HepG2 (cell line): Measurements from ENCODE around the gene DPAGT1. TPM values are rescaled to one million over a fixed set of nuclear protein-coding genes. Genes with fewer than 3 reads are reported as not detected.

Experiments
- BCL6 ChIP-seq: IDR thresholded peaks from 2 replicates; pipeline ENCODE4 v1.6.1; 2016; ENCODE audit warnings: missing genetic modification reagents, missing compliant biosample characterization
- DRAP1 ChIP-seq: IDR thresholded peaks from 2 replicates; pipeline ENCODE4 v1.6.1; 2016; ENCODE audit warnings: missing genetic modification reagents, missing compliant biosample characterization
- FIP1L1 ChIP-seq: fragments of 200-400 bp; formaldehyde crosslinking; IDR thresholded peaks from 2 replicates; pipeline ENCODE4 v1.6.1; 2018; ENCODE audit warnings: low read depth, mild to moderate bottlenecking, low read length, moderate library complexity, borderline replicate concordance; ENCODE audit not compliant: insufficient read depth
- GMEB2 ChIP-seq: IDR thresholded peaks from 2 replicates; pipeline ENCODE4 v1.6.1; 2016; ENCODE audit warnings: missing biosample characterization, missing genetic modification reagents, low read depth
- HDAC2 ChIP-seq: sonication (generic); formaldehyde crosslinking; IDR thresholded peaks from 2 replicates; pipeline ENCODE4 v1.4.0; 2020; ENCODE audit warnings: missing genetic modification reagents
- HIC2 ChIP-seq: sonication (generic); formaldehyde crosslinking; IDR thresholded peaks from 2 replicates; pipeline ENCODE4 v1.9.0; 2022; ENCODE audit warnings: low read depth, missing genetic modification reagents
- KLF12 ChIP-seq: sonication (generic); formaldehyde crosslinking; IDR thresholded peaks from 2 replicates; pipeline ENCODE4 v1.4.0; 2020; ENCODE audit warnings: missing genetic modification reagents, borderline replicate concordance
- NFIB ChIP-seq: sonication (generic); formaldehyde crosslinking; IDR thresholded peaks from 2 replicates; pipeline ENCODE4 v1.9.0; 2021; ENCODE audit warnings: missing genetic modification reagents, mild to moderate bottlenecking, borderline replicate concordance
- NFKBIZ ChIP-seq: IDR thresholded peaks from 2 replicates; pipeline ENCODE4 v1.6.1; 2018; ENCODE audit warnings: missing genetic modification reagents, missing compliant biosample characterization
- SRSF9 ChIP-seq: fragments of 200-400 bp; formaldehyde crosslinking; IDR thresholded peaks from 2 replicates; pipeline ENCODE4 v1.6.1; 2018; ENCODE audit warnings: borderline replicate concordance, mild to moderate bottlenecking, low read depth, low read length; ENCODE audit not compliant: insufficient read depth, poor library complexity, severe bottlenecking
- UBTF ChIP-seq: sonication (generic); formaldehyde crosslinking; IDR thresholded peaks from 2 replicates; pipeline ENCODE4 v1.4.0; 2020; ENCODE audit warnings: mild to moderate bottlenecking, missing genetic modification reagents
- ZNF160 ChIP-seq: sonication (generic); formaldehyde crosslinking; IDR thresholded peaks from 2 replicates; pipeline ENCODE4 v1.8.0; 2022; ENCODE audit warnings: mild to moderate bottlenecking, inconsistent platforms, missing genetic modification reagents
- ZNF20 ChIP-seq: sonication (generic); formaldehyde crosslinking; IDR thresholded peaks from 2 replicates; pipeline ENCODE4 v1.4.0; 2020; ENCODE audit warnings: mild to moderate bottlenecking, moderate library complexity, missing genetic modification reagents
- ZNF331 ChIP-seq: sonication (generic); formaldehyde crosslinking; IDR thresholded peaks from 2 replicates; pipeline ENCODE4 v1.4.0; 2020; ENCODE audit warnings: missing genetic modification reagents
- ZNF34 ChIP-seq: sonication (generic); formaldehyde crosslinking; IDR thresholded peaks from 2 replicates; pipeline ENCODE4 v1.4.0; 2020; ENCODE audit warnings: mild to moderate bottlenecking, missing genetic modification reagents, borderline replicate concordance
- ZNF550 ChIP-seq: sonication (generic); formaldehyde crosslinking; IDR thresholded peaks from 2 replicates; pipeline ENCODE4 v1.4.0; 2020; ENCODE audit warnings: mild to moderate bottlenecking, missing genetic modification reagents, borderline replicate concordance
- polyA plus RNA-seq, 8 experiments: library from polyadenylated mRNA; depleted of rRNA in 3 of 8; stranded (reverse) in 7 of 8; unstranded in 1 of 8; fragments of >200 nt; fragmentation: Illumina TruSeq in 4 of 8; extraction: Trizol in 4 of 8; gene quantifications; 2 replicates each; pipeline versions ENCODE4 v1.2.1 to v1.2.3, GENCODE V29; 2011 to 2016; ENCODE audit warnings: low read depth in 4 of 8, missing spikeins in 1 of 8, mixed read lengths in 1 of 8; ENCODE audit not compliant: insufficient read depth in 1 of 8
- total RNA-seq, 5 experiments: library from RNA; depleted of rRNA; stranded (reverse); fragments of >200 nt; fragmentation: Illumina TruSeq; extraction: Trizol; gene quantifications; 2 replicates each; pipeline ENCODE4 v1.2.3, GENCODE V29; 2016; ENCODE audit warnings: low read depth in 1 of 5
- TF ChIP-seq, protein P1 (sequence below): sonication (generic); formaldehyde crosslinking; IDR thresholded peaks from 2 replicates; pipeline ENCODE4 v1.4.0; 2020; ENCODE audit warnings: mild to moderate bottlenecking, missing genetic modification reagents
- TF ChIP-seq, protein P2 (sequence below): IDR thresholded peaks from 2 replicates; pipeline ENCODE4 v1.6.1; 2018; ENCODE audit warnings: missing genetic modification reagents, mild to moderate bottlenecking, missing compliant biosample characterization
- TF ChIP-seq, protein P3 (sequence below): sonication (generic); formaldehyde crosslinking; IDR thresholded peaks from 2 replicates; pipeline ENCODE4 v1.4.0; 2020; ENCODE audit warnings: missing genetic modification reagents

Gene DPAGT1
- total and polyA plus RNA-seq, 2 of the 13 experiments (the other 11 are each of a cell fraction or from before 2014, with no cell fraction given) = 37.6 to 70.7 TPM

GRCh38 chr11:119057000-119057769, 44.5 kb downstream of the DPAGT1 start, which contains the start of gene HYOU1 (continued):
- TF ChIP-seq KLF12 (CRISPR knock-in tag) (no peak), ZNF550 (CRISPR knock-in tag) (no peak), UBTF (CRISPR knock-in tag) (peak; percentile 73), HIC2 (CRISPR knock-in tag) (no peak; the same call in 1 of the 2 replicates), BCL6 (no peak; the same call in 1 of the 2 replicates), SRSF9 (no peak), DRAP1 (CRISPR knock-in tag) (peak; percentile 76), ZNF34 (CRISPR knock-in tag) (no peak), GMEB2 (peak; percentile 58; the same call in 1 of the 2 replicates), HDAC2 (CRISPR knock-in tag) (peak; percentile 82), ZNF160 (CRISPR knock-in tag) (no peak), NFIB (no peak), ZNF331 (0 out of 2 replicates have a peak, but pooled peaks have one; percentile 37), ZNF20 (no peak), FIP1L1 (no peak), NFKBIZ (CRISPR knock-in tag) (no peak)
- TF ChIP-seq, protein P1, sequence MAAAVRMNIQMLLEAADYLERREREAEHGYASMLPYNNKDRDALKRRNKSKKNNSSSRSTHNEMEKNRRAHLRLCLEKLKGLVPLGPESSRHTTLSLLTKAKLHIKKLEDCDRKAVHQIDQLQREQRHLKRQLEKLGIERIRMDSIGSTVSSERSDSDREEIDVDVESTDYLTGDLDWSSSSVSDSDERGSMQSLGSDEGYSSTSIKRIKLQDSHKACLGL (CRISPR knock-in tag) = peak; percentile 24; the same call in 1 of the 2 replicates
- TF ChIP-seq, protein P2, sequence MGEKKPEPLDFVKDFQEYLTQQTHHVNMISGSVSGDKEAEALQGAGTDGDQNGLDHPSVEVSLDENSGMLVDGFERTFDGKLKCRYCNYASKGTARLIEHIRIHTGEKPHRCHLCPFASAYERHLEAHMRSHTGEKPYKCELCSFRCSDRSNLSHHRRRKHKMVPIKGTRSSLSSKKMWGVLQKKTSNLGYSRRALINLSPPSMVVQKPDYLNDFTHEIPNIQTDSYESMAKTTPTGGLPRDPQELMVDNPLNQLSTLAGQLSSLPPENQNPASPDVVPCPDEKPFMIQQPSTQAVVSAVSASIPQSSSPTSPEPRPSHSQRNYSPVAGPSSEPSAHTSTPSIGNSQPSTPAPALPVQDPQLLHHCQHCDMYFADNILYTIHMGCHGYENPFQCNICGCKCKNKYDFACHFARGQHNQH (CRISPR knock-in tag) = peak; percentile 64
- TF ChIP-seq, protein P3, sequence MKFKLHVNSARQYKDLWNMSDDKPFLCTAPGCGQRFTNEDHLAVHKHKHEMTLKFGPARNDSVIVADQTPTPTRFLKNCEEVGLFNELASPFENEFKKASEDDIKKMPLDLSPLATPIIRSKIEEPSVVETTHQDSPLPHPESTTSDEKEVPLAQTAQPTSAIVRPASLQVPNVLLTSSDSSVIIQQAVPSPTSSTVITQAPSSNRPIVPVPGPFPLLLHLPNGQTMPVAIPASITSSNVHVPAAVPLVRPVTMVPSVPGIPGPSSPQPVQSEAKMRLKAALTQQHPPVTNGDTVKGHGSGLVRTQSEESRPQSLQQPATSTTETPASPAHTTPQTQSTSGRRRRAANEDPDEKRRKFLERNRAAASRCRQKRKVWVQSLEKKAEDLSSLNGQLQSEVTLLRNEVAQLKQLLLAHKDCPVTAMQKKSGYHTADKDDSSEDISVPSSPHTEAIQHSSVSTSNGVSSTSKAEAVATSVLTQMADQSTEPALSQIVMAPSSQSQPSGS = peak; percentile 60; the same call in 1 of the 2 replicates
